CD4-positive, alpha-beta T cell (primary cell): Measurements from ENCODE around the gene SPNS3. TPM values are rescaled to one million over a fixed set of nuclear protein-coding genes. Genes with fewer than 3 reads are reported as not detected.

Source experiments
- ATAC-seq: fragments of 200-7000 bp; cut with Tn5 transposase; one replicate; pipeline ENCODE4 v1.10.0; 2022; ENCODE audit warnings: mild to moderate bottlenecking; ENCODE audit not compliant: poor library complexity
- CTCF ChIA-PET: fragments of 350-600 bp; sonication (Branson Sonifier 250); formaldehyde crosslinking; loops from one replicate; lab custom pipeline; 2021; ENCODE audit warnings: antibody characterized with exemption, inconsistent platforms; lab: Charles Lee
- POLR2A ChIA-PET: fragments of 350-600 bp; sonication (Branson Sonifier 250); formaldehyde crosslinking; loops from one replicate; lab custom pipeline; 2021; ENCODE audit warnings: antibody characterized with exemption, inconsistent platforms; lab: Charles Lee
- DNase-seq, 14 experiments: peaks; one replicate each; pipeline ENCODE4 v3.0.0-alpha.2; 2013 to 2020; ENCODE audit warnings: mixed read lengths in 2 of 14
- H3K27ac ChIP-seq, 2 donors: one replicate each; pipeline versions ENCODE4 v1.5.1 to v1.7.0; 2013; ENCODE audit warnings: low read length in 2 of 2, low read depth in 1 of 2, mild to moderate bottlenecking in 1 of 2
- H3K27me3 ChIP-seq, 2 experiments: 1 replicate in 1 of 2; 2 replicates in 1 of 2; pipeline versions ENCODE4 v1.6.1 to v1.7.0; 2013; ENCODE audit warnings: low read length in 2 of 2, control low read depth in 1 of 2, mild to moderate bottlenecking in 1 of 2, moderate library complexity in 1 of 2; ENCODE audit not compliant: insufficient read depth in 2 of 2, control insufficient read depth in 1 of 2
- H3K36me3 ChIP-seq: one replicate; pipeline ENCODE4 v1.6.1; 2013; ENCODE audit warnings: low read length, control low read depth; ENCODE audit not compliant: insufficient read depth
- H3K4me1 ChIP-seq: one replicate; pipeline ENCODE4 v1.6.1; 2013; ENCODE audit warnings: low read length, control low read depth; ENCODE audit not compliant: insufficient read depth
- H3K4me3 ChIP-seq: one replicate; pipeline ENCODE4 v1.5.1; 2013; ENCODE audit warnings: mild to moderate bottlenecking, low read length, moderate library complexity
- H3K9me3 ChIP-seq, 2 experiments: 1 replicate in 1 of 2; 2 replicates in 1 of 2; pipeline versions ENCODE4 v1.6.1 to v1.7.0; 2013; ENCODE audit warnings: low read length in 2 of 2, mild to moderate bottlenecking in 2 of 2, control low read depth in 1 of 2, moderate library complexity in 1 of 2; ENCODE audit not compliant: control insufficient read depth in 1 of 2, insufficient read depth in 1 of 2
- H3K27ac Mint-ChIP-seq: one replicate; pipeline ENCODE4 v1.8.0; 2020; ENCODE audit warnings: mixed read lengths
- H3K27me3 Mint-ChIP-seq: one replicate; pipeline ENCODE4 v1.8.0; 2021; ENCODE audit warnings: mixed read lengths
- H3K36me3 Mint-ChIP-seq: one replicate; pipeline ENCODE4 v1.8.0; 2021; ENCODE audit warnings: low read depth, mixed read lengths
- H3K4me1 Mint-ChIP-seq: one replicate; pipeline ENCODE4 v1.8.0; 2021; ENCODE audit warnings: low read depth, mixed read lengths
- H3K4me3 Mint-ChIP-seq: one replicate; pipeline ENCODE4 v1.8.0; 2020; ENCODE audit warnings: mild to moderate bottlenecking, mixed read lengths
- H3K9me3 Mint-ChIP-seq: one replicate; pipeline ENCODE4 v1.8.0; 2020; ENCODE audit warnings: mixed read lengths
- intact Hi-C, 2 experiments: fragments of 100-400 bp; cut with DNase I in 1 of 2; cut with micrococcal nuclease in 1 of 2; formaldehyde crosslinking; loops; one replicate each; pipeline versions ENCODE4 v1.15.1 to v1.9.0; 2023 to 2025; cut with DNase I, micrococcal nuclease
- total RNA-seq, 174 experiments: library from RNA in 2 of 174; stranded (reverse) in 2 of 174; gene quantifications; one replicate each; pipeline ENCODE4 v1.2.3 and lab custom pipeline; 2021 to 2026
- TF ChIP-seq, protein P1 (sequence below): fragments of 200-600 bp; IDR thresholded peaks from one replicate; pipeline ENCODE4 v1.8.0; 2022; ENCODE audit warnings: antibody characterized with exemption, mild to moderate bottlenecking

Gene SPNS3
- total RNA-seq, 2 experiments from 2014 or later, result 2.3 to 2.5 TPM

DNA sequence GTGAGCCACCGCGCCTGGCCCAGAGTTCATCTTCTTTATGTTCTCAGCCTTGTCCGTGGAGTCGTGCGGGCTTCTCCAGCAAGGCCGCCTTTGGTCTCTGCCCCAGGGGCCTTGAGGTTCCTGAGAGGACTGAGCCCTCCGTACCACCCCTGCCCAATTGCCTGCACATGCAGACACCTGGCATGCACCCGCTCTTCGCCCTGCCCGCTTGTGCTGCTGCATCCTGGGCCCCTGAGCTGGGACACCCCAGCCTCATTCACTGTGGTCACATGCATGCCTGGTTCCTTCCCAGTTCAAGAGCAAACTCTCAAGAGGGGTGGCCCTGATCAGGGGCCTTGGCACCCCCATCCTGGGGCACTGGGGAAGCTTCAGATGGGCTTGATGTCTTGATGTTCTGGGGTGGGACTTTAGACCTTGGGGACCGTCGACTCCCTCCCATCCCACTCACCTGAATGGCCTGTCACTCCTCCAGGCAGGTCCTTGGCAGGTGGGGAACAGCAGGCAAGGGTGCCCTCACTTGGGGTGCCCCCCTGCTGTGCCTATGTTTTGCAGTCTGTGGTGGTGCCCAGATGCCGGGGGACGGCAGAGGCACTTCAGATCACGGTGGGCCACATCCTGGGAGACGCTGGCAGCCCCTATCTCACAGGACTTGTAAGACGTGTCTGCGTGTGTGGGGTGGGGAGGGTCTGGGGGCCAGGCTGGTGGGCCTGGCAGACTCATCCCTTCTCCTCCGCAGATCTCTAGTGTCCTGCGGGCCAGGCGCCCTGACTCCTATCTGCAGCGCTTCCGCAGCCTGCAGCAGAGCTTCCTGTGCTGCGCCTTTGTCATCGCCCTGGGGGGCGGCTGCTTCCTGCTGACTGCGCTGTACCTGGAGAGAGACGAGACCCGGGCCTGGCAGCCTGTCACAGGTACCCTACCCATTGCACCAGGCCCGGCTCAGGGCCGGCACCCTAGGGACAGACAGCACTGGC, 52.2 kb downstream of the SPNS3 start:
- DNase-seq, result peak; percentile 24 to 79 (median 60)
- peak overlapping the region; percentile 92 for H3K27ac Mint-ChIP-seq
- no peaks in the 10 kb centered on the region for H3K27me3 ChIP-seq
- TF ChIP-seq, protein P1, sequence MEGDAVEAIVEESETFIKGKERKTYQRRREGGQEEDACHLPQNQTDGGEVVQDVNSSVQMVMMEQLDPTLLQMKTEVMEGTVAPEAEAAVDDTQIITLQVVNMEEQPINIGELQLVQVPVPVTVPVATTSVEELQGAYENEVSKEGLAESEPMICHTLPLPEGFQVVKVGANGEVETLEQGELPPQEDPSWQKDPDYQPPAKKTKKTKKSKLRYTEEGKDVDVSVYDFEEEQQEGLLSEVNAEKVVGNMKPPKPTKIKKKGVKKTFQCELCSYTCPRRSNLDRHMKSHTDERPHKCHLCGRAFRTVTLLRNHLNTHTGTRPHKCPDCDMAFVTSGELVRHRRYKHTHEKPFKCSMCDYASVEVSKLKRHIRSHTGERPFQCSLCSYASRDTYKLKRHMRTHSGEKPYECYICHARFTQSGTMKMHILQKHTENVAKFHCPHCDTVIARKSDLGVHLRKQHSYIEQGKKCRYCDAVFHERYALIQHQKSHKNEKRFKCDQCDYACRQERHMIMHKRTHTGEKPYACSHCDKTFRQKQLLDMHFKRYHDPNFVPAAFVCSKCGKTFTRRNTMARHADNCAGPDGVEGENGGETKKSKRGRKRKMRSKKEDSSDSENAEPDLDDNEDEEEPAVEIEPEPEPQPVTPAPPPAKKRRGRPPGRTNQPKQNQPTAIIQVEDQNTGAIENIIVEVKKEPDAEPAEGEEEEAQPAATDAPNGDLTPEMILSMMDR, result no peak
- H3K4me1 Mint-ChIP-seq, result peaks cover 46% of the 10 kb centered on the region
- peak overlapping the region; percentile 35 to 49 for H3K27ac ChIP-seq
- peaks cover 16% of the 10 kb centered on the region for H3K36me3 Mint-ChIP-seq
- peaks cover 2% of the 10 kb centered on the region for H3K36me3 ChIP-seq
- peaks cover 66% of the 10 kb centered on the region for H3K4me1 ChIP-seq
- H3K9me3 ChIP-seq, result no peaks in the 10 kb centered on the region
- H3K27me3 Mint-ChIP-seq, result no peaks in the 10 kb centered on the region
- ATAC-seq, result peak; percentile 95
- ChIA-PET POLR2A (interaction anchor here (1.0 to 2.3 kb wide), 5 partner anchors 11 to 342 kb away, joined by 3 to 21 read pairs (median 4); partner anchors contain the start of genes MYBBP1A and SPNS2), CTCF (no interaction called here)
- intact Hi-C loops, result no loop called here
- peak overlapping the region; percentile 91 for H3K4me3 Mint-ChIP-seq
- H3K9me3 Mint-ChIP-seq, result no peaks in the 10 kb centered on the region
- H3K4me3 ChIP-seq, result peak overlapping the region; percentile 74

DNA sequence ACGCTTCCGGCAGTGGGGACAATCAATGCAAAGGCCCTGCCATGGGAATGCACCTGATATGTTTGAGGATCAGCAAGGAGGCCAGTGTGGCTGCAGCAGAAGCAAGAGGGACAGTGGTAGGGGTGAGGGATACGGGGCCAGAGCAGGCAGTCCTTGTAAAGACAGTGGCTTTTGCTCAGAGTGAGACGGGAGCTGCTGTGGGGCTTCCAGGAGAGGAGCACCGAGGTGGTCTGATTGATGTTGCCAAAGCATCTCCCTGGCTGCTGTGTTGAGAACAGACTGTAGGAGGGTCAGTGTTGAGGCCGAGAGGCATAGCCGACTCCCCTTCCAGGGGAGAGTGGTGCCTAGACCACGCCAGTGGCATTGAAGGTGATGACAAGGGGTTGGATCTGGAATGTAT, 53.6 kb downstream of the SPNS3 start:
- H3K27me3 Mint-ChIP-seq, result no peaks in the 10 kb centered on the region
- H3K36me3 Mint-ChIP-seq, result peaks cover 16% of the 10 kb centered on the region
- ChIA-PET CTCF (no interaction called here), POLR2A (no interaction called here)
- ATAC-seq (no peak), DNase-seq (no peak)
- Histone ChIP-seq H3K27me3 (no peaks in the 10 kb centered on the region), H3K4me1 (peaks cover 53% of the 10 kb centered on the region), H3K9me3 (no peaks in the 10 kb centered on the region), H3K36me3 (peaks cover 2% of the 10 kb centered on the region), H3K4me3 (no peak overlapping the region), H3K27ac (no peak overlapping the region)
- H3K4me3 Mint-ChIP-seq, result peak overlapping the region; percentile 69
- TF ChIP-seq, protein P1, result no peak
- H3K4me1 Mint-ChIP-seq, result peaks cover 34% of the 10 kb centered on the region
- intact Hi-C loops, result no loop called here
- H3K27ac Mint-ChIP-seq, result peak overlapping the region; percentile 92
- no peaks in the 10 kb centered on the region for H3K9me3 Mint-ChIP-seq

DNA sequence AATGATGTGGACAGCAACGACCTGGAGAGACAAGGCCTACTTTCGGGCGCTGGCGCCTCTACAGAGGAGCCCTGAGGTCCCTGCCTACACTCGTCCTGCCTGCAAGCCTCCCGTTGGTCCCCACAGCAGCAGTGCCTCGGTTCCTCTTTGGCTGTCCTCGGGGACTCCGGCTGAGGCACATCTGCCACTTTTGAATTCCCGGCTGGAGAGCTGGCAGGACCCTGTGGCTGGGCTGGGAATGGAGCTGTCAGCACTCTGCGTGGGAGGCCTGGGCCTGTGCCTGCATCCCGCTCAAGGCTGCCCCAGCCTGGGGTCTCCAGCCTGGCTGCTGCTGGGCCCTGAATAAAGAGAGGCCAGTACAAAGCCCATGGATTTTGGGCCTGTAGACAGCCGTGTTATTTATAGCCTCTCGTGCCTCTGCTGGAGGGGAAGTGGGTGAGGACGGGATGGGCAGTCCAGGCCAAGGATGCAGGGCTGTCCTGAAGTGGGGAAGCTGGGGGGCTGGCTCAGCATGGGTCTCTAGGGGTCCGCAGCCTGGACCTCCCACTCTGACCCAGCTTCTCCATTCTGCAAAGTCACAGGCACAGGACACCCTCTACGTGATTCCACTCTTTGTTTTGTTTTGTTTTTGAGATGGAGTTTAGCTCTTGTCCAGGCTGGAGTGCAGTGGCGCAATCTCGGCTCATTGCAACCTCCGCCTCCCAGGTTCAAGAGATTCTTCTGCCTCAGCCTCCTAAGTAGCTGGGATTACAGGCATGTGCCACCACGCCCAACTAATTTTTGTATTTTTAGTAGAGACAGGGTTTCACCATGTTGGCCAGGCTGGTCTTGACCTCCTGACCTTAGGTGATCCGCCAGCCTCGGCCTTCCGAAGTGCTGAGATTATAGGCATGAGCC, 54.3 kb downstream of the SPNS3 start:
- intact Hi-C loops, result no loop called here
- ChIA-PET CTCF (no interaction called here), POLR2A (no interaction called here)
- Histone ChIP-seq H3K4me3 (no peak overlapping the region), H3K27ac (no peak overlapping the region), H3K36me3 (peaks cover 2% of the 10 kb centered on the region), H3K9me3 (no peaks in the 10 kb centered on the region), H3K27me3 (no peaks in the 10 kb centered on the region), H3K4me1 (peaks cover 45% of the 10 kb centered on the region)
- Mint-ChIP-seq H3K27ac (no peak overlapping the region), H3K36me3 (peaks cover 16% of the 10 kb centered on the region), H3K9me3 (no peaks in the 10 kb centered on the region), H3K4me3 (peak overlapping the region; percentile 38), H3K4me1 (peaks cover 28% of the 10 kb centered on the region), H3K27me3 (no peaks in the 10 kb centered on the region)
- no peak for DNase-seq
- no peak for ATAC-seq
- TF ChIP-seq, protein P1, result no peak
